Smooth muscle cell (in vitro differentiated cells): Measurements from ENCODE around the gene EPX. TPM values are rescaled to one million over a fixed set of nuclear protein-coding genes. Genes with fewer than 3 reads are reported as not detected.

Source experiments
- DNase-seq: peaks from one replicate; lab custom pipeline; 2025; ENCODE audit not compliant: unreplicated experiment; lab: John Stamatoyannopoulos, UW
- H2AFZ ChIP-seq: fragments of 200-600 bp; sonication (generic); 2 replicates; pipeline ENCODE4 v1.6.0; 2016; ENCODE audit warnings: antibody characterized with exemption, low read depth, mild to moderate bottlenecking
- H3F3A ChIP-seq: fragments of 200-600 bp; sonication (generic); 2 replicates; pipeline ENCODE4 v1.6.0; 2017; ENCODE audit warnings: antibody characterized with exemption, low read depth
- H3K27ac ChIP-seq: fragments of 200-600 bp; sonication (generic); 2 replicates; pipeline ENCODE4 v1.5.1; 2016; ENCODE audit warnings: low read depth, mild to moderate bottlenecking
- H3K27me3 ChIP-seq: fragments of 200-600 bp; sonication (generic); 2 replicates; pipeline ENCODE4 v1.6.1; 2016; ENCODE audit warnings: low read depth, mild to moderate bottlenecking
- H3K36me3 ChIP-seq: fragments of 200-600 bp; sonication (generic); 2 replicates; pipeline ENCODE4 v1.5.1; 2016; ENCODE audit warnings: low read depth
- H3K4me1 ChIP-seq: fragments of 200-600 bp; sonication (generic); 2 replicates; pipeline ENCODE4 v1.5.1; 2016; ENCODE audit warnings: low read depth
- H3K4me2 ChIP-seq: fragments of 200-600 bp; sonication (generic); 2 replicates; pipeline ENCODE4 v1.6.0; 2016; ENCODE audit warnings: mild to moderate bottlenecking
- H3K4me3 ChIP-seq: fragments of 200-600 bp; sonication (generic); 2 replicates; pipeline ENCODE4 v1.5.1; 2016; ENCODE audit warnings: mild to moderate bottlenecking
- H3K79me2 ChIP-seq: fragments of 200-600 bp; sonication (generic); 2 replicates; pipeline ENCODE4 v1.6.0; 2016; ENCODE audit warnings: low read depth, mild to moderate bottlenecking
- H3K9ac ChIP-seq: fragments of 200-600 bp; sonication (generic); 2 replicates; pipeline ENCODE4 v1.6.0; 2016; ENCODE audit warnings: low read depth
- H3K9me3 ChIP-seq: fragments of 200-600 bp; sonication (generic); replicated peaks from 2 replicates; pipeline ENCODE4 v1.5.1; 2016; ENCODE audit warnings: low read depth
- H4K20me1 ChIP-seq: fragments of 200-600 bp; sonication (generic); 2 replicates; pipeline ENCODE4 v1.6.0; 2016; ENCODE audit warnings: low read depth
- CTCF ChIP-seq: fragments of 200-600 bp; sonication (generic); IDR thresholded peaks from 2 replicates; pipeline ENCODE4 v1.5.1; 2017; ENCODE audit warnings: borderline replicate concordance, mild to moderate bottlenecking, antibody characterized with exemption; ENCODE audit not compliant: insufficient read depth, poor library complexity, severe bottlenecking
- WGBS: methylation state at CpG from one replicate; pipeline ENCODE4 v1.1.7; 2016; ENCODE audit warnings: low lambda C conversion rate; 5-methylcytosine and 5-hydroxymethylcytosine counted together
- polyA plus RNA-seq: library from polyadenylated mRNA; unstranded; fragments of >200 nt; fragmentation: Nextera tagmentation; extraction: Ambion mirVana; gene quantifications from 2 replicates; pipeline ENCODE4 v1.2.1, GENCODE V29; 2016
- total RNA-seq: library from RNA; depleted of rRNA; stranded (reverse); fragments of >200 nt; gene quantifications from 2 replicates; pipeline ENCODE4 v1.2.3, GENCODE V29; 2014

Gene EPX
- total and polyA plus RNA-seq, 2 experiments from 2014 or later: not detected

GRCh38 chr17:58148609-58149008 is 43.9 kb upstream of the EPX start:
- Histone ChIP-seq H3K4me1 (no peaks in the 10 kb centered on the region), H3K36me3 (no peaks in the 10 kb centered on the region), H3K4me2 (no peak overlapping the region), H3K9me3 (no peaks in the 10 kb centered on the region), H3K79me2 (no peaks in the 10 kb centered on the region), H3K27ac (no peak overlapping the region), H3K27me3 (peaks cover 61% of the 10 kb centered on the region), H2AFZ (no peak overlapping the region), H3K4me3 (no peak overlapping the region), H3K9ac (no peak overlapping the region), H3F3A (no peaks in the 10 kb centered on the region), H4K20me1 (no peaks in the 10 kb centered on the region)
- WGBS: 82% methylated on average over 3 of the region's 3 CpGs
- no peak for TF ChIP-seq CTCF
- no peak for DNase-seq

- Histone ChIP-seq H3F3A (no peaks in the 10 kb centered on the region), H3K9me3 (no peaks in the 10 kb centered on the region), H4K20me1 (no peaks in the 10 kb centered on the region), H3K4me2 (no peak overlapping the region), H3K4me3 (no peak overlapping the region), H3K27ac (no peak overlapping the region), H3K27me3 (peaks cover 79% of the 10 kb centered on the region), H3K4me1 (no peaks in the 10 kb centered on the region), H2AFZ (no peak overlapping the region), H3K36me3 (no peaks in the 10 kb centered on the region), H3K9ac (no peak overlapping the region), H3K79me2 (no peaks in the 10 kb centered on the region)
- WGBS: 65% methylated on average over 6 of the region's 6 CpGs
- TF ChIP-seq CTCF: no peak
- DNase-seq: no peak
Measured at GRCh38 chr17:58150394-58150793, 42.1 kb upstream of the EPX start.

GRCh38 chr17:58153046-58153445 is 39.5 kb upstream of the EPX start:
- no peak overlapping the region for H2AFZ ChIP-seq
- H3K4me2 ChIP-seq: no peak overlapping the region
- H3K27me3 ChIP-seq: peaks cover 95% of the 10 kb centered on the region
- H3K27ac ChIP-seq: no peak overlapping the region
- H3K4me1 ChIP-seq: no peaks in the 10 kb centered on the region
- H4K20me1 ChIP-seq: no peaks in the 10 kb centered on the region
- H3K9me3 ChIP-seq: no peaks in the 10 kb centered on the region
- no peaks in the 10 kb centered on the region for H3K79me2 ChIP-seq
- TF ChIP-seq CTCF: no peak
- H3F3A ChIP-seq: no peaks in the 10 kb centered on the region
- no peaks in the 10 kb centered on the region for H3K36me3 ChIP-seq
- no peak for DNase-seq
- WGBS: 72% methylated on average over 2 of the region's 2 CpGs
- H3K9ac ChIP-seq: no peak overlapping the region
- no peak overlapping the region for H3K4me3 ChIP-seq

- Histone ChIP-seq H3K27ac (no peak overlapping the region), H3F3A (no peaks in the 10 kb centered on the region), H4K20me1 (no peaks in the 10 kb centered on the region), H2AFZ (no peak overlapping the region), H3K4me1 (no peaks in the 10 kb centered on the region), H3K4me3 (no peak overlapping the region), H3K79me2 (no peaks in the 10 kb centered on the region), H3K9ac (no peak overlapping the region), H3K9me3 (no peaks in the 10 kb centered on the region), H3K36me3 (no peaks in the 10 kb centered on the region), H3K27me3 (peaks cover 95% of the 10 kb centered on the region), H3K4me2 (no peak overlapping the region)
- no peak for TF ChIP-seq CTCF
- no peak for DNase-seq
Measured at GRCh38 chr17:58153671-58154070, 38.9 kb upstream of the EPX start.
